Ascending aorta (tissue), 2 donors: ENCODE measurements around the gene DIDO1. TPM values are rescaled to one million over a fixed set of nuclear protein-coding genes. Genes with fewer than 3 reads are reported as not detected.

ENCODE experiments used
- DNase-seq, 2 donors: peaks; one replicate each; pipeline ENCODE4 v3.0.0-alpha.2; 2019; ENCODE audit warnings: low spot score in 2 of 2
- H3K27ac ChIP-seq, 2 donors: fragments of 200-600 bp; sonication (generic); one replicate each; pipeline ENCODE4 v1.5.1; 2016 to 2017; ENCODE audit warnings: mild to moderate bottlenecking in 1 of 2
- H3K27me3 ChIP-seq: fragments of 200-600 bp; sonication (generic); one replicate; pipeline ENCODE4 v1.5.1; 2017
- H3K36me3 ChIP-seq, 2 donors: fragments of 200-600 bp; sonication (generic); one replicate each; pipeline ENCODE4 v1.5.1; 2016
- H3K4me1 ChIP-seq, 2 donors: fragments of 200-600 bp; sonication (generic); one replicate each; pipeline ENCODE4 v1.5.1; 2016 to 2017; ENCODE audit warnings: mild to moderate bottlenecking in 1 of 2
- H3K4me3 ChIP-seq, 2 donors: fragments of 200-600 bp; sonication (generic); one replicate each; pipeline ENCODE4 v1.5.1; 2016 to 2017; ENCODE audit warnings: mild to moderate bottlenecking in 1 of 2
- H3K9me3 ChIP-seq, 2 donors: fragments of 200-600 bp; sonication (generic); one replicate each; pipeline ENCODE4 v1.5.1; 2016
- intact Hi-C: fragments of 100-400 bp; cut with DNase I; formaldehyde crosslinking; loops from one replicate; pipeline ENCODE4 v1.15.1; 2023
- total RNA-seq: library from RNA; depleted of rRNA; stranded (reverse); fragments of >200 nt; gene quantifications from one replicate; pipeline ENCODE4 v1.1.0, GENCODE V29; 2016
- TF ChIP-seq, protein P1 (sequence below), 3 experiments: fragments of 200-600 bp in 2 of 3; fragments of 450-650 bp in 1 of 3; sonication (generic) in 2 of 3; IDR thresholded peaks; one replicate each; pipeline ENCODE4 v1.5.1; 2016 to 2019; ENCODE audit warnings: antibody characterized with exemption in 3 of 3, mild to moderate bottlenecking in 1 of 3, moderate library complexity in 1 of 3

Gene DIDO1
- 42.4 TPM for total RNA-seq

DNA sequence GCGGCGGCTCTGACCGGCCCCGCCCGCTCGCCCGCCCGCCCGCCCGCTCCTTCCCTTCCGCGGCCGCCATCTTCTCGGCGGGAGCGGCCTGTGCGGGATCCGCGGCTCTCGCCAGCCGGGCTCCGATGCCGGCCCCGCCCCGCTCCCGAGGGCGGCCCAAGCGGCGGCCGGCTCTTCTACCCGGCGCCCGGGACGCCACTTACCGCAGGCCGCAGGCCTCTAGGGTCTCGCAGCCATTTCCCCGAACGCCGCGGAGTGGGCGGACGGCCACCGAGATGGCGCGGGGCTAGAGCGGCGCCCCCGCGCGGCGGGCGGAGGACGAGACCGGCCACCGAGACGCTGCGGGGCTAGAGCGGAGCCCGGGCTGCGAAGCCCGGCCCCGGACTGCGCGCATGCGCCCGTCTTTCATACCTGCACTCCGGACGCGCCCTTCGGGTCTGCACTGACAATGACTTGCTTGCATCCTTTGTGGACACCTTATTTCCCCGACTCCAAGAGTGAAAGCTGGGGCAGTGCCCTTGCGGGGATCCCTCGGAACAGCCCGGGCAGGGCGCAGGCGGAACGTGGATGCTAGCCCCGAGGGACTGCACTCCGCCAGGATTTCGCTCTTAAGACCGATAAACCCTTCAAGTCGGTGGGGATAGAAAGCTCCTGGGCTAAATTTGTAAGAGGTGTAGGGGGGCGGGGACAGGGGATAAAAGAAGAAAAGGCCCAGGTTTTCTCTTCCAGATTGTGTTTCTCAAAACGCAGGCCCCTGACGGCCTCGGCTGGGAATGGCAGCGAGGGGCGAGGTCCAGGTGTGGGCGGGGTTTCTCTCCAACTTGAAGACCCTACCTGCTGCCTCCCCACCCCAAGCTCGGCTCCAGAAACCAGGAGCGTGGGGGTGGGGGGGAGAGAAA, at the start of gene DIDO1:
Gene DIDO1, minus strand, starts transcription at position 277 of the 899 bp plus-strand sequence.
- Histone ChIP-seq H3K27ac (peak within 1 kb of the TSS; percentile 96 to 98), H3K36me3 (no peaks in the 10 kb centered on the region), H3K4me3 (peak within 1 kb of the TSS; percentile 79 to 97), H3K4me1 (peaks cover 20 to 63% of the 10 kb centered on the region in 2 donors), H3K27me3 (no peaks in the 10 kb centered on the region), H3K9me3 (no peaks in the 10 kb centered on the region)
- DNase-seq, result peak; percentile 52 to 89
- intact Hi-C loops, result loop anchor here (5.0 kb wide), 2 partner anchors 129 to 859 kb away; partner anchors contain the start of genes MRGBP and TAF4
- TF ChIP-seq, protein P1, sequence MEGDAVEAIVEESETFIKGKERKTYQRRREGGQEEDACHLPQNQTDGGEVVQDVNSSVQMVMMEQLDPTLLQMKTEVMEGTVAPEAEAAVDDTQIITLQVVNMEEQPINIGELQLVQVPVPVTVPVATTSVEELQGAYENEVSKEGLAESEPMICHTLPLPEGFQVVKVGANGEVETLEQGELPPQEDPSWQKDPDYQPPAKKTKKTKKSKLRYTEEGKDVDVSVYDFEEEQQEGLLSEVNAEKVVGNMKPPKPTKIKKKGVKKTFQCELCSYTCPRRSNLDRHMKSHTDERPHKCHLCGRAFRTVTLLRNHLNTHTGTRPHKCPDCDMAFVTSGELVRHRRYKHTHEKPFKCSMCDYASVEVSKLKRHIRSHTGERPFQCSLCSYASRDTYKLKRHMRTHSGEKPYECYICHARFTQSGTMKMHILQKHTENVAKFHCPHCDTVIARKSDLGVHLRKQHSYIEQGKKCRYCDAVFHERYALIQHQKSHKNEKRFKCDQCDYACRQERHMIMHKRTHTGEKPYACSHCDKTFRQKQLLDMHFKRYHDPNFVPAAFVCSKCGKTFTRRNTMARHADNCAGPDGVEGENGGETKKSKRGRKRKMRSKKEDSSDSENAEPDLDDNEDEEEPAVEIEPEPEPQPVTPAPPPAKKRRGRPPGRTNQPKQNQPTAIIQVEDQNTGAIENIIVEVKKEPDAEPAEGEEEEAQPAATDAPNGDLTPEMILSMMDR (IDR thresholded peaks at IDR 0.05), result peak; percentile 47 to 83 (median 70)

DNA sequence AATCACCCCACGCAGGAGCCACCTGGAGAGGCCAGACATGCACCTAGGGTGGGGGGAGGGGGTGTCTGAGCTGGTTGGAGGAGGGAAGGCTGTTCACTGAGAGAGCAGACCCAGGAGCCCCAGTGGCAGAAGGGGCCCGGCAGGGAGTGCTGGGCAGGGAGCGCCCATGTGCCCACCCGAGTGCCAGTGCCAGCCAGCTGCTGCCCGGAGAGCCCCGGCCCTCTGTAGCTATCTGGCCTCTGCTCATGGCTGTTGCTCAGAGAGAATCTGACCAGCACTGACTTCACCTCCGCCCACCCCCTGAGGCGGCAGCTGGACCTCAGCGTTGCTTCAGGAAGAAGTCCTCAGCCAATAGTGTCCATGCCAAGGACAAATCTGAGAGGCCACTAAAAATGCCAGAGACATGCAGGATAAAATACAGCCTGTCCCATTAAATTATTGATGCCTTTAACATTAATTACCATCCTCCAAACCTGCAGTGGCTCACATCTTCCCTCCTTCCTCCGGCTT, 49.0 kb upstream of the DIDO1 start:
- no peak overlapping the region for H3K27ac ChIP-seq
- H3K4me3 ChIP-seq, result no peak overlapping the region
- peaks cover 0 to 2% of the 10 kb centered on the region in 2 donors for H3K4me1 ChIP-seq
- no peaks in the 10 kb centered on the region for H3K36me3 ChIP-seq
- intact Hi-C loops, result no loop called here
- no peaks in the 10 kb centered on the region for H3K9me3 ChIP-seq
- no peaks in the 10 kb centered on the region for H3K27me3 ChIP-seq
- DNase-seq, result no peak
- TF ChIP-seq, protein P1 (IDR thresholded peaks at IDR 0.05), result no peak

DNA sequence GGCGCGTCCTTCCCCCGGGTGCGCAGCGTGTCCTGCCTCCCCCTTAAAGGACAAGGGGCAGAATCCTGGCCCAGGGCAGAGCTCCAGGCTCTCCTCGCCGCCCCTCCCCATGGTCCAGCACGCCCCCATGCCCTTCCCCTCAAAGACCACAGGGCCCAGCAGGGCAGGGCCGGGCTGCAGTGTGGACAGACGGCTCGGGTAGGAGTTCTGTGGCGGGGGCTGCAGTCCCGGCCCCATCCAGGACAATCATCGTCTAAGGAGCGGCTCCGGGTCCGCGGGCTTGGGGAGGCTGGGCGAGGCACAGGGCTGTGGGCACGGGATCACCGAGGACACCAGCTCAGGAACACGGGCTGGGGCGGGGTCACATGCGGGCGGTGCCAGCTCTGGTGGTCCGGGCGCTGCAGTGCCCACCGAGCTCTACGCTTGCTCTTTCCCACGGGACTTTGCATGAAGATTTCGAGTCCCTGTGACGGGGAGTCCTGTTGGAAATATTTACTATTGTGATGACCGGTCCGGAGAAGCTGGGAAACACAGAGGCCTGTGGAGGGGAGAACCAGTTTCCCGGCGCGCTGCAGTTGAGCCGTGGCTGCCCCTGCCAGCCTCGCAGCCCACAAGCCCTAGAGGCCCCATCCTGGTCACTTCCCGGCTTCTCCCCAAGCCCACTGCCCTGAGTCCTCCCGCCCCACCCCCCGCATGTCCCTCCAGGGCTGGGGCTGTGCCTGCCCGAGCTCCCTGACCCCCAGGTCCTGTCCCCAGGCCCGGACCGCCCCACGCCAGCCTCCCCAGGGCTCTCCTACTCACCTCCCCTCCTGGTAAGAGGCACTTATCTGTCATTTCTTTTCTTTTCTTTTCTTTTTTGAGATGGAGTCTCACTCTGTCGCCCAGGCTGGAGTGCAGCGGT, 46.8 kb upstream of the DIDO1 start:
- Histone ChIP-seq H3K27me3 (no peaks in the 10 kb centered on the region), H3K4me3 (peak overlapping the region; percentile 18 to 49), H3K27ac (no peak overlapping the region), H3K36me3 (no peaks in the 10 kb centered on the region), H3K9me3 (no peaks in the 10 kb centered on the region), H3K4me1 (peaks cover 0 to 2% of the 10 kb centered on the region in 2 donors)
- TF ChIP-seq, protein P1 (IDR thresholded peaks at IDR 0.05), result no peak
- DNase-seq, result no peak
- intact Hi-C loops, result loop anchor here (1.0 to 2.0 kb wide), 2 partner anchors 36 to 72 kb away; no protein-coding TSS in a partner anchor

DNA sequence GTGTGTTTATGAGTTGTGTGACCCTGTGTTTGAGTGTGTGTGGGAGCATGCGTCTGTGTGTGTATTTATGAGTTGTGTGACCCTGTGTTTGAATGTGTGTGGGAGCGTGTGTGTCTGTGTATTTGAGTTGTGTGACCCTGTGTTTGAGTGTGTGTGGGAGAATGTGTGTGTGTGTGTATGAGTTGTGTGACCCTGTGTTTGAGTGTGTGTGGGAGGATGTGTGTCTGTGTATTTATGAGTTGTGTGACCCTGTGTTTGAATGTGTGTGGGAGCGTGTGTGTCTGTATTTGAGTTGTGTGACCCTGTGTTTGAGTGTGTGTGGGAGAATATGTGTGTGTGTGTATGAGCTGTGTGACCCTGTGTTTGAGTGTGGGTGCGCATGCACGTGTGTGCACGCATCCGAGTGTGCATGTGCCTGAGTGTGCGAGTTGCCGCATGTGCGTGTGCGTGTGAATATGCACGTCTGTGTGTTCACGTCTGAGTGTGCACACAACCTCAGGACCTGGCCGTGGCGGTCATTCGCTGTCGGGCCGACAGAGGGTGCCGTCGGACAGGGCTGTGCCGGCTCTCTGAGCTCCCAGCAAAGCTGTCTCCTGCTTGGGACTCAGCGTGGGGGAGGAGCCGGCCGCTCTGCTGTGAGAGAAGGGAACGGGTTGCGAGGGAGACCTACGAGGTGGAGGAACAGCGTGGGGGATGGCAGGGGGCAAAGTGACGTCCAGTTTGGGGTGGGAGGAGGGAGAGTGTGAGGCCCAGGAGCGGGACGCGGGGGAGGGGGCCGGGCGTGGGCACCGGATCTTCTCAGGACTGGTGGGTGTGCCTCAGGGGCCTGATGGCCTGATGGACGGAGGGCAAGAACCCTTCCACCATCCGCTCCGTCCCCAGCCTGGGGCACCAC, 45.9 kb upstream of the DIDO1 start:
- DNase-seq, result peak; percentile 33 to 90
- H3K27ac ChIP-seq, result no peak overlapping the region
- H3K36me3 ChIP-seq, result no peaks in the 10 kb centered on the region
- no peaks in the 10 kb centered on the region for H3K27me3 ChIP-seq
- intact Hi-C loops, result loop anchor here (1.0 to 2.0 kb wide), 2 partner anchors 37 to 71 kb away; no protein-coding TSS in a partner anchor
- H3K9me3 ChIP-seq, result no peaks in the 10 kb centered on the region
- H3K4me1 ChIP-seq, result peaks cover 0 to 2% of the 10 kb centered on the region in 2 donors
- TF ChIP-seq, protein P1 (IDR thresholded peaks at IDR 0.05), result peak; percentile 86 to 90 (median 90)
- H3K4me3 ChIP-seq, result peak overlapping the region; percentile 18 to 49
